Measurements from ENCODE around the gene TMEM223. TPM values are rescaled to one million over a fixed set of nuclear protein-coding genes. Genes with fewer than 3 reads are reported as not detected.
"Not testable (repeated sequence)": the region's sequence is repeated elsewhere in the genome, so short reads cannot be mapped to it uniquely, and the experiment has no call there.

The TMEM223 gene
- total RNA-seq, 4 donors from 2014 or later = 13.7 to 17.9 (median 15.8) TPM

GRCh38 chr11:62771144-62772021 lies 20.4 kb downstream of the TMEM223 start, which contains the start of gene TAF6L:
Gene TAF6L (plus strand): TSS chr11:62771396. CDS start chr11:62775784, 4,388 bp downstream.
- TF ChIP-seq EP300 (IDR thresholded peaks at IDR 0.05) = no peak
- peak; percentile 57 to 80 for TF ChIP-seq POLR2AphosphoS5 (IDR thresholded peaks at IDR 0.05)
- TF ChIP-seq POLR2A (IDR thresholded peaks at IDR 0.05; ENCODE audit: low read depth) = peak; percentile 15
- no peak for TF ChIP-seq CTCF (IDR thresholded peaks at IDR 0.05)
- 3% methylated on average over 25 of the region's 60 CpGs for WGBS
- peak within 1 kb of the TSS; percentile 70 to 79 (median 74) for H3K4me3 ChIP-seq
- H3K9me3 ChIP-seq = no peaks in the 10 kb centered on the region
- H3K4me1 ChIP-seq = peaks cover 18 to 36% (median 28%) of the 10 kb centered on the region in 4 donors
- peak; percentile 99 for DNase-seq (ENCODE audit: extremely low spot score)
- H3K27ac ChIP-seq (replicated peaks in 1 of 4) = peak within 1 kb of the TSS; percentile 92 to 96 (median 96)
- peaks cover 7 to 33% (median 29%) of the 10 kb centered on the region in 4 donors for H3K36me3 ChIP-seq
- intact Hi-C loops (cut with DNase I) = no loop called here
- H3K27me3 ChIP-seq = no peaks in the 10 kb centered on the region

- TF ChIP-seq CTCF (IDR thresholded peaks at IDR 0.05) (no peak), POLR2A (IDR thresholded peaks at IDR 0.05; ENCODE audit: low read depth) (no peak), EP300 (IDR thresholded peaks at IDR 0.05) (no peak), POLR2AphosphoS5 (IDR thresholded peaks at IDR 0.05) (no peak)
- peaks cover 18 to 36% (median 28%) of the 10 kb centered on the region in 4 donors for H3K4me1 ChIP-seq
- H3K27ac ChIP-seq (replicated peaks in 1 of 4) = peak overlapping the region; percentile 92 to 96 (median 96)
- H3K36me3 ChIP-seq = peaks cover 7 to 33% (median 29%) of the 10 kb centered on the region in 4 donors
- DNase-seq (ENCODE audit: extremely low spot score) = no peak
- H3K4me3 ChIP-seq = peak overlapping the region; percentile 70 to 79 (median 74)
- no peaks in the 10 kb centered on the region for H3K9me3 ChIP-seq
- intact Hi-C loops (cut with DNase I) = no loop called here
- 0% methylated on average over 18 of the region's 18 CpGs for WGBS
- no peaks in the 10 kb centered on the region for H3K27me3 ChIP-seq
Measured at GRCh38 chr11:62770778-62771143, 21.0 kb downstream of the TMEM223 start.

GRCh38 chr11:62760867-62761227 lies 31.0 kb downstream of the TMEM223 start:
- intact Hi-C loops (cut with DNase I); H3K27me3 ChIP-seq; DNase-seq (ENCODE audit: extremely low spot score); H3K9me3 ChIP-seq: not testable (repeated sequence)
- Histone ChIP-seq H3K4me1 (peaks cover 13 to 32% (median 27%) of the 10 kb centered on the region in 4 donors), H3K4me3 (peak overlapping the region; percentile 73 to 91 (median 83)), H3K27ac (replicated peaks in 1 of 4) (peak overlapping the region; percentile 79 to 91 (median 86)), H3K36me3 (peaks cover 7 to 32% (median 11%) of the 10 kb centered on the region in 4 donors)
- WGBS = 41% methylated on average over 9 of the region's 9 CpGs

- Histone ChIP-seq H3K4me3 (no peak overlapping the region), H3K36me3 (peaks cover 0 to 6% (median under 1%) of the 10 kb centered on the region in 4 donors), H3K4me1 (peaks cover 22 to 31% (median 27%) of the 10 kb centered on the region in 4 donors), H3K27me3 (no peaks in the 10 kb centered on the region), H3K27ac (replicated peaks in 1 of 4) (no peak overlapping the region), H3K9me3 (no peaks in the 10 kb centered on the region)
- DNase-seq (ENCODE audit: extremely low spot score) = no peak
- 59% methylated on average over 9 of the region's 9 CpGs for WGBS
- intact Hi-C loops (cut with DNase I) = no loop called here
- no peak for TF ChIP-seq POLR2A (IDR thresholded peaks at IDR 0.05; ENCODE audit: low read depth)
- TF ChIP-seq EP300 (IDR thresholded peaks at IDR 0.05) = no peak
- no peak for TF ChIP-seq POLR2AphosphoS5 (IDR thresholded peaks at IDR 0.05)
- no peak for TF ChIP-seq CTCF (IDR thresholded peaks at IDR 0.05)
Measured at GRCh38 chr11:62757846-62758788, 33.7 kb downstream of the TMEM223 start.
